NCI-H69 (cell line): ENCODE measurements around the gene ORMDL3.

Experiments used
- DNase-seq: peaks from one replicate; lab custom pipeline; 2025; lab: John Stamatoyannopoulos, UW

Gene ORMDL3, protein sequence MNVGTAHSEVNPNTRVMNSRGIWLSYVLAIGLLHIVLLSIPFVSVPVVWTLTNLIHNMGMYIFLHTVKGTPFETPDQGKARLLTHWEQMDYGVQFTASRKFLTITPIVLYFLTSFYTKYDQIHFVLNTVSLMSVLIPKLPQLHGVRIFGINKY

DNA sequence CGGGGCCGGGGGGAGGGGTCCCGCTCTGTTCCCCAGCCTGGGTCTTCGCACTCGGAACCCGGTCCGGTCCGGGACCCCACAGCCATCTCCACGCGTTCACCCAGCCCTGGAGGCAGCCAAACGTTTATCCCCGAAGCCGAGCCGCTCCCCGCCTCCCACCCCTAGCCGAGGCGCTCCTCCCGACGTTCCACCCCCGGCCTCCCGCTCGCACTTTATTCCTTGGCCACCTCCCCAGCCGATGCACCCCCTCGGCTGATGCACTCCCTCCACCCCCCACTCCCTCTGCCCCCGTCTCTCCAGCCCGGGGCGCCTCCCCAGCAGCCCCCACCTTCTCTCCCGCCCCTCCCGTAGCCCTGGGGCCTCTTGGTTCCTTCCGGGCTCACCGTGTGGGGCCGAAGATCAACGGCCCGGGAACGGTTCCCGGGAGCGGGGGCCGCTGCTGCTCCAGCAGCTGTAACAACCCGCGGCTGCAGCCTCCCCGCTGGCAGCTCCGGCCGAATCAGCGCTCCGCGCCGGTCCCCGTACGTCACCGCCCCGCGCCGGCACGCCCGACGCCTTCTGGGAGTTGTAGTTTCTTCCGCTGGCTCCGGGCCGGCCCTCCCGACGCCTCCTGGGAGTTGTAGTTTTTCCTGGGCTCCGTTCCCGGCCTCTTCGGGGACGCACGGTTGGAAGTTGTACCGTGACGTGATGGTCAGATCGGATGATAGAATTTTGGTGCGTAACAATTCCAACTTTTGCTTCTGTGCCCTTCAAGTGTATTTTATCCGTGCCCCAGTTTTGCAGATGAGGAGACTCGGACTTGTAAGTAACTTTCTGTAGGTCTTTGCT lies at the start of gene ORMDL3, which contains the start of gene LRRC3C:
Gene ORMDL3, minus strand, starts transcription at position 501 of the 828 bp plus-strand sequence. CDS start 3,398 bp downstream, outside the sequence.
Gene LRRC3C, plus strand, starts transcription at position 632 of the 828 bp plus-strand sequence. CDS start 13,792 bp downstream, outside the sequence.
- DNase-seq: peak; percentile 88

DNA sequence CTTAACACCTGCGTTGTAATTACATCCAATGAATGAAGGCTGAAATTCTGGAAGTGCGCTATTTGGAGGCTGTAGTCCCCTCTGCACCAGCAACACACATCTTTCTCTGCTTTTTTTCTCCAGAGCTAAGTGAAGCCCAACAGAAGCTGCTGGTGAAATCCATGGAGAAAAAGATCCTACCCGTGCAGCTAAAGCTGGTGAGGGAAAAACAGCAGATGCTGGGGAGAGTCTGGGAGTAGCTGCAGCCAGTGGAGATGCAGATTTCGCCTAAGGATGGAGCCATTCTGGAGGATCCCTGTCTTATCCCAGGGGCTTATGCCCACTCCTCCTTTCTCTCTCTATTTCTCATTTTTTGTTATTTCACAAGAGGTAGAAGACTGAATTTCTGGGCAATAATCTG lies 48.4 kb upstream of the ORMDL3 start:
- no peak for DNase-seq

DNA sequence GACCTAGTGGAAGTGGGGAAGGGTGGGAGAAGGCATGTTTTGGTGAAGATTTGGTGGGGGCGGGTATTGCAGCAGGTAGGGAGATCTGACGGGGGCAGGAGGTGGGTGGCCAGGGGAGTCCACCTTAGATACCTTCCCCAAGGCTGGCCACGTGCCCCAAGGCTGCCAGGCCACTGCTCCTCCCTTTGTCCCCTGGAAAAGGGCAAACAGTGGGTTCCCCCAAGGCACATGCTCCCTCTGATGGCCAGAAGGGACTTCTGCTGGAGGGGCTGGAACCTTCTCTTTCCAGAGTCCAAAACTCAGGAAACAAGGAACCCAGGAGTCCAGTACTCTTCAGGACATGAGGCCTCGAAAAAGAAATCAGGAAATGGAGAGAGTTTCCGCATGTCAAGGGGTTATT lies 47.0 kb upstream of the ORMDL3 start:
- DNase-seq: no peak

DNA sequence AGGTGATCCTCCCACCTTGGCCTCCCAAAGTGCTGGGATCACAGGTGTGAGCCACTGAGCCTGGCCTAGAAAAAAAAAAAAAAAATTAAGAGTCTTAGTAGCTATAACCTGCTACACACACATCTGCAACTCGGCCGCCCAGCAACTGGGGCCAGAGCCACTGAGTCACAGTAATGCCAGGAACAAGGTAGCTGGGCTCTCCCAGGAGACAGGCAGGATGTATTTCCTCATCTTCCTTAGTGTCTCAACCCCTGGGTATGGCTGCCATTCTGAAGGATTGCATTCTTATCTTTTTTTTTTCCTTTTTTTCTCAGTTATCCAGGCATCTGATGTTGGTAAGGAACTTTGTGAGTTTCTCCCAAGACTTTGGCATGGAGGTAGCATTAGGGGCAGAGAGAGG lies 46.1 kb upstream of the ORMDL3 start:
- DNase-seq: no peak

DNA sequence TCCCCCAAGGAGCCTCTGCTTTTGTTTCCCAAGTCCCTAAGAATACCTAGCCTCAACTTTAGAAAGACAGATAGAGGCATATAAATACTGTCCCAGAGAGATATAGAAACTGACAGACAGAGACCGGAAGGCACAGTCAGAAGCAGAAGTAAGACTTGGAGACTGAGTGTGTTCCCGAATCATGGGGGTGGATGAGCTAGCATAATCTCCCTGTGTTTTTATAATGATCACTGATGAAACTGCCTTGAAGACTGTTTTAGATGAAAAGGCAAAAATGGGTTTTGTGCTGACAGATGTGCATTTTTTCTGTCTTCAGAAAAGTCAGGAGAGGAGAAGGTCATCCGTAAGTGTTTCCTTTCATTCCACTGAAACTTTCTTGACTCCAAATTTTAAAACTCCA lies 44.9 kb upstream of the ORMDL3 start:
- no peak for DNase-seq

DNA sequence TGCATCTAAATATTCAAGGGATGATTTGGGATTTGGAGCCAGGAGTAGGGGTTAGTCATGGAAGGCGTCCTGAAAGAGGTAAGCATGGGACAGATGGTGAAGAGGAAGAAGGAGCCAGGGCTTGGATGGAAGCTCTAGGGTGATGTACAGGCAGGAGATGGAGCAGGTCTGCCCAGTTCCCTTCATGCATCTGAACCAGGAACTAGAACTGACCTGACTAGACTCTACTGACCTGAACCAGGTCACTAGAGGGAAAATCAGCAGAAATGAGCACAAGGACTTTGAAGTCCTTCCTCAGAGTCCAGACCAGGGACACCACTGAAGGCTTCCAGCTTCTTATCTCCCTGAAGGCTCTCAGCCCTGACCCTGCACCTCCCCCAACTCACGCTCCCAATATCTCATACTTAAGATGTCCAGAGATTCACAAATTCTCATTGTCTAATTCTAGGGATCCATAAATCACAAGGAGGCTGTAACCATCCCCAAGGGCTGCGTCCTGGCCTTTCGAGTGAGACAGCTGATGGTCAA lies 43.7 kb upstream of the ORMDL3 start:
- DNase-seq: no peak

DNA sequence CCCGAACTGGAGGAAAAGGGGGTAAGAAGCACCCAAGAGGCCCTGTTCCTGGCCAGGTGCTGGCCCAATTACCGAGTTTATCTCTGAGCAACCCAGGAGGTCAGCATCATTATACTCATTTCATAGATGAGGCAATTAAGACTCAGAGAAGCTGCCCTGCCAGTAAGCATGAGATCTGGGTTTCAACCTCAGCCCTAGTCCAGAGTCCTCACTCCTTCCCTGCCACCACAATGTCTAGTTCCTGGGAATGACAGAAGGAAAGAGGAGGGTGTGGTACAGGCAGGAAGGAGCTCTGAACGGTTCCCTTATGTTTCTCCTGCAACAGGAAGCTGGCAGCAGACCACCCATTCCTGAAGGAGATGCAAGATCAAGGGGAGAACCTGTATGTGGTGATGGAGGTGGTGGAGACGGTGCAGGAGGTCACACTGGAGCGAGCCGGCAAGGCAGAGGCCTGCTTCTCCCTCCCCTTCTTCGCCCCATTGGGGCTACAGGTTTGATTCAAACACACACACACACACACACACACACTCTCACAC lies 42.8 kb upstream of the ORMDL3 start:
- no peak for DNase-seq

DNA sequence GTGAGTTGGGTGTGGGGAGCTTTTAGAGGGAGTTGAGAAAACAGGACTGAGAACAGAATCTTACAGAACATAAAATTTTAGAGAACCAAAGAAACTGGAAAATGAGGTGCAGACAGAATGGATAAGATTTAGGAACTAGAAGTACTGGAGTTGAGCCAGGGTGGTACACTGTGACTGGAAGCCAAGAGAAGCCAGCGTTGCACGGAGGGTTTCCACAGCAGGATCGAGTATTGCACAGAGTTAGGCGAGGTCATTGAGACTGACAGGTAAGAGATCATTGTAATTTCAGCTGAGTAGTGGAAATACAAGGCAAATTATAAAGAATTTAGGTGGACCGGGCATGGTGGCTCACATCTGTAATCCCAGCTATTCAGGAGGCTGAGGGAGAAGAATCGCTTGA lies 42.0 kb upstream of the ORMDL3 start:
- no peak for DNase-seq

DNA sequence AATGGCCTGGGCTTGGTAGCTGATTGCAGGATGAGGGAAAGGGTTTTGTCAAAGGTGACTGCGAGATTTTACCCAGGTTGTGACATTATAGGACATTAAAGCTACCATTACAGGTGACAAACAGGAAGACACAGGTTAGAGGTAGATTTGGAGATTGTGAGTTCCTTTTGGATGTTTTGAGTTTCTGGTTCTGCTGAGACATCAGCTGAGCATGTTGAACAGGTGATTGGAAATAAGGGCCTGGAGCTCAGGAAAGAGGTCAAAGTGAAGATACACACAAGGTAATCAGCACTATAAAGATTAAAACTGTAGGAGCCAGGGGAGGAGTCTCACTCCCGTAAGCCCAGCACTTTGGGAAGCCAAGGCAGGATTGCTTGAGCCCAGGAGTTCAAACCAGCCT lies 41.4 kb upstream of the ORMDL3 start:
- no peak for DNase-seq

DNA sequence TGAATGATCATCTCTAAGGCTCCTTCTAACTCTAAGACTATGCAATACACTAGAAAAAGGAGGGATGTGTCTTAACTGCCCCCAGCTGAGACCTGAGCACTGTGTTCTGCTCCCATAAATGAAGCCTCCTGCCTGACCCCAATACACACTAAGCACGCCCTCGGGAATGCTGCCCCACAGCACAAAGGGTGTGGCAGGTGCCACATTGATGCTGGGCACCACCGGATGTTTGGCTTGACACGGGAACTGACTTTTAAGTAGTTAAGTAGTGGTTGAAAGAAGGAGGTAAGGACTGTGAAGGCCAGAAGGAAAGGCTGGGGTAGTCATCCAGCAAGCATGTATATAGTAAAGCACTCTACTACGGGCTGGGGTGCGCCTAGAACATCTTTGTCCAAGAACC lies 39.4 kb upstream of the ORMDL3 start:
- no peak for DNase-seq

DNA sequence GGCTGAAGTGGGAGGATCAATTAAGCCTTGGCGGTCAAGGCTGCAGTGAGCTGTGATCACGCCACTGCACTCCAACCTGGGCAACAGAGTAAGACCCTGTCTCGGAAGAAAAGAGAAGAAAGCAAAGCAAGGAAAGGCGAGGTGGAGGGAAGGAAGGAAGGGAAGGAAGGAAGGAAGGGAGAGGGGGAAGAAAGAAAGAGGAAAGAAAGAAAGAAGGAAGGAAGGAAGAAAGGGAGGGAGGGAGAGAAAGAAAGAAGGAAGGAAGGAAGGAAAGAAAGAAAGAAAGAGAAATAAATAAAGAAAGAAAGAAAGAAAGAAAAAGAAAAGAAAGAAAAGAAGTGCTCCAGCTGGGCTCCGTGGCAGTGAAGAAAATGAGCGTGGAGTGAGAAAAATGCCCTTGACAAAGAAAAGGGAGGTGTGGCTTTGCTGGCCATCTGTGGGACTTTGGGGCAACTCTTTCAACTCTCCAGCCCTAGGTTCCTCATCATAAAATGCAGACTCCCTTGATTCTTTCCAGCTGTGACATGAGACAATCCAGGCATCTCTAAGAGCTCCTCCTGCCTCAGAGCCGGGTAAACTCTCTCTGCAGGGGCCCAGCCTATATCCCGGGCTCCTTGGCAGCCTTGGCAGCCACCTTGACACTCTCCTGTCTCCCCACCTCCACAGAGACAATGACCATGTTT lies 37.8 kb upstream of the ORMDL3 start:
- DNase-seq: no peak

DNA sequence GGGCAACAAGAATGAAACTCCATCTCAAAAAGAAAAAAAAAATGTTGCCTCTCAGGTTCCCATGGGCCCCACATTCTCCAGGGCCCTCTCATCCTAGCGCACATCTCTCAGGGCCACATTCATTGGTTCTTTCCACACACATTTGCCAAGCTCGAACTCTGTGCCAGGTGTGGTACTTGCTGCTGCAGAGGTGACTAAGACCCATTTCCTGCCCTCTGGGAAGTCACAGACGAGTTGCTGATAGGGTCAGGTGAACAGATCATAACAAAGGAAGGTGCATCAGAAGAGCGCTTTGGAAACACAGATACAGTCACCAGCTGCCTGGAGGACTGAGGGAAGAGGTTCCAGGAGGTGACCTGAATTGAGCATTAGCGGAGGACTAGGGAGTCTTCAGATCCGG lies 36.4 kb upstream of the ORMDL3 start:
- DNase-seq: no peak

DNA sequence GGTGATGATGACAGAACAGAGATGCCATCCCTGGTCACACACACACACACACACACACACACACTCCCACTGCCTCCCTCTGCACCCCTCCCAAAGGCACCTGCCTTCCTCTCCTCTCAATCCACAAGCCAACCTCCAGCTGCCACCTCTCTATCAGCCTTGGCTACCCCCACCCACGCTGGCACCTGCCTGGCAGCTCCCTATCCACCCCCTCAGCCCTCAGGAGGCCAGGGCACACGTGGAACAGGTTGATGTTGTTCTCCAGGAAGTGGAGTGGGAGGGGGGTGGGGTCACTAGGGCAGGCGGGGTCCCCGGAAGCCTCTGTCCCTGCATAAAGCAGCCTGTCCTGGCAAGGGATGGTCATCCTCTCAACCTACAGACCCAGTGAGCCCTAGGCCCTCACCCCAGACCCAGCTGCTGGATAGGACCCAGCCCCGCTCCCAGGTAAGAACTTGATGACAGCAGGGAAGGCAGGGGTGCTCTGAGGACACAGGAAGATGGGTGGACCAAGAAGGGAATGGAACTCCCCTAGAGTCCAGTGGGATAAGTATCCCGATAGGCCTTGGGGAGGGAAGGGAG lies 35.3 kb upstream of the ORMDL3 start, which contains the start of gene GSDMA:
Gene GSDMA, plus strand, starts transcription at position 363 of the 579 bp plus-strand sequence. CDS start 2,684 bp downstream, outside the sequence.
- DNase-seq: no peak

DNA sequence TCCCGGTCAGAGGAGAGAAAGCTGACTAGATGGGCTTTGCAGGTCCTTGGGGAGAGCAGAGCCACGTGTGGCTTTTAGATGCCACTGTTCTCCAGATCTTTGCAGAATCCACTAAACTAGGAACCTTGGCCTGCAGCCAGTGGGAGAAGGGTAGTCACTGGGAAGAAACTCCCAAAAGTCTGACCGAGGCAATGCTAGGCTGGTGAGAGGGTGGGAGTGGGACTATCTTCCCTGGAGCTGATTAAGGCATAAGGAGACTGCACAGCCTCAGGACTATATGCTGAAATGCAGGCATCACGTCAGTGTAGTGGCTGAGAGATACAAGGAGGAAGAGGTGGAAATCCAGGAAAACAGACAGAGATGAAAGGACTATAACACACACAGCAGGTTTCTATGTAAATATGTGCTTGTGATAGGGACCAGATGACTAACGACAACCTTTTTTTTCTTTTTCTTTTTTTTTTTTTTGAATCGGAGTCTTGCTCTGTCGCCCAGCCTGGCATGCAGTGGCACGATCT lies 33.2 kb upstream of the ORMDL3 start:
- DNase-seq: peak; percentile 9

DNA sequence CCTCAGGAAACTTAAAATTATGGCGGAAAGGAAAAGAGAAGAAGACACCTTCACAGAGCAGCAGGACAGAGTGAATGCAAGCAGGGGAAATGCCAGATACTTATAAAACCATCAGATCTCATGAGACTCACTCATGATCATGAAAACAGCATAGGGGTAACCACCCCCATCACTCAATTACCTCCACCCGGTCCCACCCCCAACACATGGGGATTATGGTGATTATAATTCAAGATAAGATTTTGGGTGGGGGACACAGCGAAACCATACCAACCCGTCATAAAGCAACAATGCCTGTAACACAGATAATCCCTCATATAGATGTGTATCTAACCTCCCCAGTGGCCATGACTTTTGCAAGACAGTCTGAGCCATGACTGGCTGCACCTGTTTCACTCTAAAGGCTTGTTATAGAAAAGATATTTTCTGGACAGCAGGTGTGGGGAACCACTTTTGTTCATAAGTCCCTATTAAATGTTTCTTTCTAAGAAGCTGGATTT lies 28.4 kb upstream of the ORMDL3 start:
- no peak for DNase-seq

DNA sequence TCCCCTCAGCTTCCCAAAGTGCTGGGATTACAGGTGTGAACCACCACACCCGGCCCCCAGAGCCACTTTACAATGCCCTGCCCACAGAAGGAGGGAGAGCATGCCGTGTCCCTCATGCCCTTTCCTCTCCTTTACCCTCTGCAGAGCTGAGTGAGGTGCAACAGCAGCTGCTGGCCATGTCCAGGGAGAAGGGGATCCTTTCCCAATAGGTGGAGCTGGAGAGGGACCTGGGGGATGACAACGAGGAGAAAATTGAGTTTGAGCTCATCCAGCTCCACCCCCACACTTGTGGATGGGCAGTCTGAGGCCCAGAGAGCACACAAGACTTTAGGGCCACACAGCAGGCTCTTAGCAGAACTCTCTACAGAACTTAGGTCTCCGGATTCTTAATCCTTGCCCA lies 27.5 kb upstream of the ORMDL3 start:
- no peak for DNase-seq

DNA sequence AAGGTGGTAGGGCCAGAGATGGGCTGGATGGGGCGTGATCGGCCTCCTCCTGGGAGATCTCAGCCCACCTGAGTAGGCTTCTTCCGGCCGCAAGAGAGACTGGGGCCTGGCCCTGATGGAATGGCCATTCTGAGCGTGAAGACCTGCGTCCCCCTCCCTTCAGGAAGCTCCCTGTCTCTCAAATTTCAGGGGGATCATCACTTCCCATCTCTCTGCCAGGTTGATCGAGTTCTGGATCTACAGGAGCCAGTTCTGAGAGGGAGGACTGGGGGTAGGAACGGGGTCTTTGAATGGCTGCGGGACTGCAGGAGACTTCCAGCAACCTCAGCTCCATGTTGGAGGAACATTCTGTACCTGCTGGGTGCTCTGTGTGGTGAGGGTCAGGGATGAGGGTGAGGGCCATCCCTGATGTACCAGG lies 26.1 kb upstream of the ORMDL3 start:
- no peak for DNase-seq

DNA sequence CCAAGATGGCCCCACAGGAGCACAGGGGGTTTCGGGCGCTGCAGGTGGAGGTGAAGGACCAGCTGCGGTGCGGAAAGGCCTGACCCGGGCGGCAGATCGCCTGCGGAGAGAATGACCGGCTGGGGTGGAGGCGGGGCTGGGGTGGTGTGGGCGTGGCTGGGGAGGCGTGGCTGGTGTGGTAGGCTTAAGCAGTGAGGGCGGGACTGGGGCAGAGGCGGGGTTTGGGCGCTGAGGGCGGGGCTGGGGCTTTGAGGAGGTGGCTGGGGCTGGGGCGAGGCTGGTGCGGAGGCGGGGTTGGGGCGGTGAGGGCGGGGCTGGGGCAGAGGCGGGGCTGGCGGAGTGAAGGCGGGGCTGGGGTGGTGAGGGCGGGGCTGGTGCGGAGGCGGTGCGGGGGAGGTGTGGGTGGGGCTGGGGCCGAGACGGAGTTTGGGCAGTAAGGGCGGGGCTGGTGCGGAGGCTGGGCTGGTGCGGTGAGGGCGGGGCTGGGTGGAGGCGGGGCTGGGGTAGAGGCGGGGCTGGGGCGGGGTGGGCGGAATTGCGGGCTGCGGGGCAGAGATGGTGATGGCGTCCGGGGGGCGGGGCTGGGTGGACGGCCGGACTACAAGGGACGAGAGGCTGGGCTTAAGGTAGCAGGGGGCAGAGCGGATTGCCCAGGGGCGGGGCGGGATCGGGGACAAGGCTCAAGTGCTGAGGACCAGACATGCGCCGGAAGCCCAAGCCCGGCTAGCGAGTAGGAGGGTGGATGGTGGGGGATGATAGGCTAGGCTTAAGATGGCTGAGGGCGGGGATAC lies 25.5 kb upstream of the ORMDL3 start:
- DNase-seq: peak; percentile 94

DNA sequence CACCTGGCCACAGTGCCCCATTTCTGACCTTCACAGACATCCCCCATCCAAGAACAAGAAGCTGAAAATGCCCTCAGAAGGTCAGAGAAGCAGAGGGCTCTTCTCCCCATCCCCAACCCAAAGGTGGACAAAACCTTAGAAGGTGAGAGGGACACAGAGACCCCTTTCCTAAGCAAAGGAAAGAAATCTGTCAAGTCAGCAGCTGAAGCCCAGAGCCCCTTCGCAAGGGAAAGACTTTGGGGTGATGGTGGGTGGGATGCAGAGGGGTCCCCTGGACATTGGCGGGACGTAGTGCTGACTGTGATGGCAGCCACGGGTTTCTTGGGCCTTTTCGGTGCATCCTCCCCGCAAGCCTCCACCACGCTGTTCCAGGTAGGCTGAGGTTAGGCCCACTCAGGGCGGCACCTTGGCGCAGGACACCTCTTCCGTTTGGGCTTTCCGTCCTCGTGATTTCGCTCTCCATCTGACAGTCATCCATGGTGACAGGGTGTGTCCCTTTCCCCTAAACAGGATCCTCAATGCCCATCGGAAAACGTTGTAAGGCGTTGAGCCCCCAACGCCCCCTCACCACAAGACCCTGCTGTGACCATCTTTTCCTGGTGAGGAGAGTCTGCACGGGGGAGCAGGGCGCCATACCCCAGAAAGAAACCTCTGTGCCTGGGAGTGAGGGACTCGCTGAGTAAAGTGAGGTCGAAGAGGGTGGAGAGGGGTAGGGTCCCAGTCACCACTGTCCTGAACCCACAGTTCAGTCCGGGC lies 24.7 kb upstream of the ORMDL3 start:
- DNase-seq: no peak

DNA sequence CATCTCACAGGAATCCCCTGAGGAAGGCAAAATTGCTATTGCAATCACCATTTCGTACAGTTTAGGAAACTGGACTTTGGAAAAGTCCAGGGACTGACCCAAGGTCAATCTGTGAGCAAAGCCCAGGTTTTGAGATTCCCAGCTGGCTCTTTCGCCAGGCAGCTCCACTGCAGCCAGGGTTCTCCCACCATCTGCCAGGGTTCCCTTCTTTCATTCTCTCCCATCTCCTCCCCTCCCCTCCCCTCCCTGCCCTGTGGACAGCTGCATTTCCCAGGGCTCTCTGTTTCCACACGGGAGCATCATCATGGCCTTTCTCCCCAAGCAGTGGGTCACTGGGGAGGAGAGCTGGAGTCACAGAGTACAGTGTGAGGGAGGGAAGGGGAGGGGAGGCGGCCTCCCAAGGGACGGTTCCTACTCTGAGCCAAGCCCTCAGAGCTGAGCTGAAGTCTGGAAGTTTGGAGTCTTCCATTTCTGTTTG lies 23.5 kb upstream of the ORMDL3 start:
- DNase-seq: peak; percentile 52
